WTC11 (cell line): Measurements from ENCODE around the gene BLM. TPM values are rescaled to one million over a fixed set of nuclear protein-coding genes. Genes with fewer than 3 reads are reported as not detected.

Experiments used
- ATAC-seq: fragments of 200-7000 bp; cut with Tn5 transposase; 2 replicates; pipeline ENCODE4 v1.10.0; 2021; ENCODE audit warnings: mild to moderate bottlenecking, moderate library complexity
- CTCF ChIA-PET: fragments of 300-600 bp; sonication (Branson Sonifier 250); formaldehyde crosslinking; loops from one replicate; lab custom pipeline; 2021; ENCODE audit warnings: antibody characterized with exemption; lab: Charles Lee
- POLR2A ChIA-PET: fragments of 350-600 bp; sonication (Branson Sonifier 250); formaldehyde crosslinking; loops from one replicate; lab custom pipeline; 2021; ENCODE audit warnings: antibody characterized with exemption; lab: Charles Lee
- DNase-seq: peaks from one replicate; pipeline ENCODE4 v3.0.0; 2021; ENCODE audit warnings: low spot score
- H3K27ac Mint-ChIP-seq: 2 replicates; pipeline ENCODE4 v1.8.0; 2021; ENCODE audit warnings: mixed read lengths
- H3K27me3 Mint-ChIP-seq: 2 replicates; pipeline ENCODE4 v1.8.0; 2021; ENCODE audit warnings: low read depth, mild to moderate bottlenecking, moderate library complexity, mixed read lengths
- H3K36me3 Mint-ChIP-seq: 2 replicates; pipeline ENCODE4 v1.8.0; 2021; ENCODE audit warnings: mixed read lengths
- H3K4me1 Mint-ChIP-seq: 2 replicates; pipeline ENCODE4 v1.8.0; 2022; ENCODE audit warnings: mixed read lengths
- H3K4me3 Mint-ChIP-seq: 2 replicates; pipeline ENCODE4 v1.8.0; 2021; ENCODE audit warnings: mild to moderate bottlenecking, moderate library complexity, mixed read lengths
- H3K9me3 Mint-ChIP-seq: 2 replicates; pipeline ENCODE4 v1.8.0; 2021; ENCODE audit warnings: mixed read lengths
- ATF2 ChIP-seq: sonication (generic); formaldehyde crosslinking; IDR thresholded peaks from 2 replicates; pipeline ENCODE4 v1.8.1; 2022; ENCODE audit warnings: low read depth, missing genetic modification reagents, borderline replicate concordance
- ATF3 ChIP-seq: sonication (generic); formaldehyde crosslinking; conservative IDR thresholded peaks from 2 replicates; pipeline ENCODE4 v1.8.1; 2022; ENCODE audit warnings: mild to moderate bottlenecking, missing genetic modification reagents
- ATF6 ChIP-seq: sonication (generic); formaldehyde crosslinking; IDR thresholded peaks from 2 replicates; pipeline ENCODE4 v1.8.1; 2023; ENCODE audit warnings: mild to moderate bottlenecking, missing genetic modification reagents
- ERG ChIP-seq: fragments of 250-450 bp; sonication (Bioruptor Pico); IDR thresholded peaks from 2 replicates; pipeline ENCODE4 v1.8.0; 2021; ENCODE audit warnings: mild to moderate bottlenecking
- FOXP1 ChIP-seq: sonication (generic); formaldehyde crosslinking; IDR thresholded peaks from 2 replicates; pipeline ENCODE4 v1.8.0; 2022; ENCODE audit warnings: missing genetic modification reagents, mild to moderate bottlenecking, moderate library complexity, borderline replicate concordance
- GTF2I ChIP-seq: fragments of 250-450 bp; sonication (Bioruptor Pico); conservative IDR thresholded peaks from 2 replicates; pipeline ENCODE4 v1.4.0; 2021; ENCODE audit warnings: mild to moderate bottlenecking
- KAT7 ChIP-seq: sonication (generic); formaldehyde crosslinking; IDR thresholded peaks from 2 replicates; pipeline ENCODE4 v1.8.1; 2023; ENCODE audit warnings: missing genetic modification reagents, mild to moderate bottlenecking, borderline replicate concordance
- RORB ChIP-seq: fragments of 250-450 bp; sonication (Bioruptor Pico); IDR thresholded peaks from 2 replicates; pipeline ENCODE4 v1.9.0; 2021; ENCODE audit warnings: mild to moderate bottlenecking
- SOX15 ChIP-seq: fragments of 250-450 bp; sonication (Bioruptor Pico); IDR thresholded peaks from 2 replicates; pipeline ENCODE4 v1.9.0; 2021; ENCODE audit warnings: mild to moderate bottlenecking
- TCF7 ChIP-seq: sonication (generic); formaldehyde crosslinking; IDR thresholded peaks from 2 replicates; pipeline ENCODE4 v1.8.0; 2022; ENCODE audit warnings: mild to moderate bottlenecking, low read depth, missing genetic modification reagents, moderate library complexity
- TEAD4 ChIP-seq: sonication (generic); formaldehyde crosslinking; IDR thresholded peaks from 2 replicates; pipeline ENCODE4 v1.8.0; 2022; ENCODE audit warnings: mild to moderate bottlenecking, missing genetic modification reagents
- TP53 ChIP-seq: sonication (generic); formaldehyde crosslinking; IDR thresholded peaks from 2 replicates; pipeline ENCODE4 v1.8.1; 2023; ENCODE audit warnings: mild to moderate bottlenecking, missing genetic modification reagents
- USF1 ChIP-seq: sonication (generic); formaldehyde crosslinking; IDR thresholded peaks from 2 replicates; pipeline ENCODE4 v1.8.0; 2022; ENCODE audit warnings: mild to moderate bottlenecking, missing genetic modification reagents
- ZMAT4 ChIP-seq: fragments of 250-450 bp; sonication (Bioruptor Pico); IDR thresholded peaks from 2 replicates; pipeline ENCODE4 v1.9.0; 2021; ENCODE audit warnings: mild to moderate bottlenecking
- ZNF121 ChIP-seq: sonication (generic); formaldehyde crosslinking; IDR thresholded peaks from 2 replicates; pipeline ENCODE4 v1.8.0; 2023; ENCODE audit warnings: missing genetic modification reagents
- ZNF232 ChIP-seq: sonication (generic); formaldehyde crosslinking; IDR thresholded peaks from 2 replicates; pipeline ENCODE4 v1.8.0; 2022; ENCODE audit warnings: mild to moderate bottlenecking, missing genetic modification reagents
- ZNF317 ChIP-seq: sonication (generic); formaldehyde crosslinking; IDR thresholded peaks from 2 replicates; pipeline ENCODE4 v1.8.1; 2023; ENCODE audit warnings: low read depth, mild to moderate bottlenecking, moderate library complexity, missing genetic modification reagents, borderline replicate concordance
- ZSCAN18 ChIP-seq: fragments of 250-450 bp; sonication (Bioruptor Pico); IDR thresholded peaks from 2 replicates; pipeline ENCODE4 v2.1.2; 2022; ENCODE audit warnings: mild to moderate bottlenecking, moderate library complexity
- total RNA-seq: library from RNA; stranded (reverse); gene quantifications from 3 replicates; pipeline ENCODE4 v1.2.3, GENCODE V29; 2021

The BLM gene
- total RNA-seq, 1 experiment from 2014 or later, result 40.5 TPM

- ATAC-seq, result no peak
- no peak for TF ChIP-seq ATF6 (CRISPR knock-in tag)
- TF ChIP-seq USF1 (CRISPR knock-in tag), result no peak
- no peak for TF ChIP-seq GTF2I (CRISPR knock-in tag)
- TF ChIP-seq ATF2 (CRISPR knock-in tag), result no peak
- no peak for TF ChIP-seq ATF3 (CRISPR knock-in tag)
- no peak for TF ChIP-seq ZNF317 (CRISPR knock-in tag)
- TF ChIP-seq ERG (CRISPR knock-in tag), result no peak
- no peak for TF ChIP-seq SOX15 (CRISPR knock-in tag)
- no peak for TF ChIP-seq ZNF232 (CRISPR knock-in tag)
- no peak for TF ChIP-seq TP53 (CRISPR knock-in tag)
- TF ChIP-seq RORB (CRISPR knock-in tag), result no peak
- TF ChIP-seq ZNF121 (CRISPR knock-in tag), result no peak
- no peak for TF ChIP-seq ZMAT4 (CRISPR knock-in tag)
- TF ChIP-seq TCF7 (CRISPR knock-in tag), result no peak
- no peak for TF ChIP-seq ZSCAN18 (CRISPR knock-in tag)
- no peak for TF ChIP-seq KAT7 (CRISPR knock-in tag)
- TF ChIP-seq FOXP1, result no peak
- TF ChIP-seq TEAD4 (CRISPR knock-in tag), result no peak
- no peaks in the 10 kb centered on the region for H3K4me1 Mint-ChIP-seq
- no peak overlapping the region for H3K27ac Mint-ChIP-seq
- no peaks in the 10 kb centered on the region for H3K9me3 Mint-ChIP-seq
- POLR2A ChIA-PET, result no interaction called here
- CTCF ChIA-PET, result interaction anchor here (0.5 kb wide), 1 partner anchor 487 kb away, joined by 3 read pairs; no protein-coding TSS in a partner anchor
- no peak for DNase-seq
- peaks cover 36% of the 10 kb centered on the region for H3K36me3 Mint-ChIP-seq
- H3K4me3 Mint-ChIP-seq, result no peak overlapping the region
- no peaks in the 10 kb centered on the region for H3K27me3 Mint-ChIP-seq
Measured at GRCh38 chr15:90774731-90775514, 57.8 kb downstream of the BLM start.
